KMS-11 (cell line): ENCODE results near the gene KLHDC8B.

Experiments
- H2AFZ ChIP-seq: fragments of 200-600 bp; sonication (generic); 2 replicates; pipeline ENCODE4 v1.6.1; 2016; ENCODE audit warnings: antibody characterized with exemption, mixed run types, low read depth
- H3K27ac ChIP-seq: fragments of 200-600 bp; sonication (generic); 2 replicates; pipeline ENCODE4 v1.6.1; 2016; ENCODE audit warnings: mild to moderate bottlenecking, mixed run types
- H3K27me3 ChIP-seq: fragments of 200-600 bp; sonication (generic); 2 replicates; pipeline ENCODE4 v1.6.1; 2017; ENCODE audit warnings: mild to moderate bottlenecking, low read depth, mixed run types, moderate library complexity; ENCODE audit not compliant: insufficient read depth
- H3K36me3 ChIP-seq: fragments of 200-600 bp; sonication (generic); 2 replicates; pipeline ENCODE4 v1.6.1; 2017; ENCODE audit warnings: mild to moderate bottlenecking, mixed run types; ENCODE audit not compliant: insufficient read depth
- H3K4me1 ChIP-seq: fragments of 200-600 bp; sonication (generic); 2 replicates; pipeline ENCODE4 v1.6.1; 2016; ENCODE audit warnings: mild to moderate bottlenecking, low read depth, mixed run types; ENCODE audit not compliant: poor library complexity, severe bottlenecking
- H3K4me2 ChIP-seq: fragments of 200-600 bp; sonication (generic); 2 replicates; pipeline ENCODE4 v1.7.0; 2016; ENCODE audit warnings: mild to moderate bottlenecking, mixed run types
- H3K4me3 ChIP-seq: fragments of 200-600 bp; sonication (generic); IDR thresholded peaks from 2 replicates; pipeline ENCODE4 v1.6.1; 2017; ENCODE audit warnings: low read depth, low read length, mixed read lengths; ENCODE audit not compliant: insufficient read depth
- H3K79me2 ChIP-seq: fragments of 200-600 bp; sonication (generic); 2 replicates; pipeline ENCODE4 v1.6.1; 2016; ENCODE audit warnings: low read depth, mixed run types; ENCODE audit not compliant: insufficient read depth
- H3K9ac ChIP-seq: fragments of 200-600 bp; sonication (generic); 2 replicates; pipeline ENCODE4 v1.6.1; 2016; ENCODE audit warnings: mild to moderate bottlenecking, mixed run types
- H4K20me1 ChIP-seq: fragments of 200-600 bp; sonication (generic); 2 replicates; pipeline ENCODE4 v1.6.1; 2016; ENCODE audit warnings: mild to moderate bottlenecking, mixed run types; ENCODE audit not compliant: insufficient read depth
- TF ChIP-seq, protein P1 (sequence below): fragments of 200-600 bp; sonication (generic); conservative IDR thresholded peaks from 2 replicates; pipeline ENCODE4 v1.6.1; 2017; ENCODE audit warnings: low read depth, mild to moderate bottlenecking, antibody characterized with exemption, low read length, moderate library complexity, mixed read lengths

The KLHDC8B gene

DNA sequence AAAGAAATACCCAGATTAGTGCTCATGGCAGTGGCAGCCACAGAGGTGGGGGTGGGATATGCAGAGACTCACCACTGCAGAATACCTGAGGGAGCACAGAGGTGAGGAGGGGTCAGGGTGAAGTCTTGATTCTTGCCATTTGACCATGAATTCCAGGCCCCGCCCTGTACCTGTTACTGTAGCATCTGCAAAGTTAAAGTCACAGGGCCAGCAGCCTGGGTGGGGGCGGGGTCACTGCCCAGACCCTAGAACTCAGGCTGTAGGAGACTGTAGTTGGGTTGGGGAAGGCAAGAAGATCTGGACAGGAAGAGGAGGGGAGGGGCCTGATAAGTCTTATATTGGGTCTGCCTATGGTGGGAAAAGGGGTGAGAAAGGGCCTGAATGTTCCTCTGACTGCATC, 19.8 kb upstream of the KLHDC8B start:
- TF ChIP-seq, protein P1, sequence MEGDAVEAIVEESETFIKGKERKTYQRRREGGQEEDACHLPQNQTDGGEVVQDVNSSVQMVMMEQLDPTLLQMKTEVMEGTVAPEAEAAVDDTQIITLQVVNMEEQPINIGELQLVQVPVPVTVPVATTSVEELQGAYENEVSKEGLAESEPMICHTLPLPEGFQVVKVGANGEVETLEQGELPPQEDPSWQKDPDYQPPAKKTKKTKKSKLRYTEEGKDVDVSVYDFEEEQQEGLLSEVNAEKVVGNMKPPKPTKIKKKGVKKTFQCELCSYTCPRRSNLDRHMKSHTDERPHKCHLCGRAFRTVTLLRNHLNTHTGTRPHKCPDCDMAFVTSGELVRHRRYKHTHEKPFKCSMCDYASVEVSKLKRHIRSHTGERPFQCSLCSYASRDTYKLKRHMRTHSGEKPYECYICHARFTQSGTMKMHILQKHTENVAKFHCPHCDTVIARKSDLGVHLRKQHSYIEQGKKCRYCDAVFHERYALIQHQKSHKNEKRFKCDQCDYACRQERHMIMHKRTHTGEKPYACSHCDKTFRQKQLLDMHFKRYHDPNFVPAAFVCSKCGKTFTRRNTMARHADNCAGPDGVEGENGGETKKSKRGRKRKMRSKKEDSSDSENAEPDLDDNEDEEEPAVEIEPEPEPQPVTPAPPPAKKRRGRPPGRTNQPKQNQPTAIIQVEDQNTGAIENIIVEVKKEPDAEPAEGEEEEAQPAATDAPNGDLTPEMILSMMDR: no peak
- no peaks in the 10 kb centered on the region for H3K27me3 ChIP-seq
- no peaks in the 10 kb centered on the region for H4K20me1 ChIP-seq
- H3K27ac ChIP-seq: no peak overlapping the region
- no peak overlapping the region for H3K4me3 ChIP-seq
- no peak overlapping the region for H3K4me2 ChIP-seq
- no peaks in the 10 kb centered on the region for H3K4me1 ChIP-seq
- no peak overlapping the region for H2AFZ ChIP-seq
- no peak overlapping the region for H3K9ac ChIP-seq
- no peaks in the 10 kb centered on the region for H3K36me3 ChIP-seq
- no peaks in the 10 kb centered on the region for H3K79me2 ChIP-seq

DNA sequence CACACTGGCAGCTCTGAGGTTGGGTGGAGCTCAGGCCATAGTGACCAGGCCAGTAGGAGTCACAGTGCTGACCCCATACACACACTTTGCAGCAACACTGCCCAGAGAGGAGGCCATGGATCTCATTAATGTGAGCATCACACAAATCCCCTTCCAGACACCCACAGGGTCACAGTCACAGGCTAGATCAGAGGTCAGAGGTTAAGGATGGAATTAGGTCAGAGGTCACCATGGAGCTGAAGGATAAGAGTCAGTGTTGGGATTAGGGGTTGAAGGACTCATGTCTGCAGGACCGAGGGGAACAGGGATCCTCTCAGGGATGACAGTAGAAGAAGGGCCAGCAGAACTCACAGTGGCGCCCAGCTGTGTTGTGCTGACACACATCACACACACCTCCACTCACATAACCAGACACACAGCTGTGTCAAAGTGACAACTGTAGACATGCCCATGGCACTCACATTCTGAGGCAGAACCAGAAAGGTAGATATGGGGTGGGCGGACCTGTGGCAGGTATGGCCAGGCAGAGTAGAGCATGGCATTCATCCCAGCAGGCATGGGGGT, 18.0 kb upstream of the KLHDC8B start:
- H3K27me3 ChIP-seq: no peaks in the 10 kb centered on the region
- H3K79me2 ChIP-seq: no peaks in the 10 kb centered on the region
- H3K9ac ChIP-seq: no peak overlapping the region
- no peak overlapping the region for H3K4me2 ChIP-seq
- no peak overlapping the region for H3K27ac ChIP-seq
- H3K4me1 ChIP-seq: no peaks in the 10 kb centered on the region
- no peaks in the 10 kb centered on the region for H3K36me3 ChIP-seq
- no peak overlapping the region for H2AFZ ChIP-seq
- TF ChIP-seq, protein P1: no peak
- H4K20me1 ChIP-seq: no peaks in the 10 kb centered on the region
- H3K4me3 ChIP-seq: no peak overlapping the region

DNA sequence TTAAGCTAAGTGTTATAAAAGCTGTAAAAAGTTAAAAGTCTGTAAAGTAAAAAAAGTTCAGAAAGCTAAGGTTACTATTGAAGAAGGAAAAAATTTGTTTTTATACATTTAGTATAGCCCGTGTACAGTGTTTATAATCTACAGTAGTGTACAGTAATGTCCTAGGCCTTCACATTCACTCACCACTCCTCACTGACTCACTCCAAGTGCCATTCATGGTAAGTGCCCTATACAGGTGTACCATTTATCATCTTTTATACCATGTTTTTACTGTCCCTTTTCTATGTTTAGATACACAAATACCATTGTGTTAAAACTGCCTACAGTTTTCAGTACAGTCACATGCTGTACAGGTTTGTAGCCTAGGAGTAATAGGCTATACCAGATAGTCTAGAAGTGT, 14.1 kb upstream of the KLHDC8B start:
- H3K27me3 ChIP-seq: no peaks in the 10 kb centered on the region

DNA sequence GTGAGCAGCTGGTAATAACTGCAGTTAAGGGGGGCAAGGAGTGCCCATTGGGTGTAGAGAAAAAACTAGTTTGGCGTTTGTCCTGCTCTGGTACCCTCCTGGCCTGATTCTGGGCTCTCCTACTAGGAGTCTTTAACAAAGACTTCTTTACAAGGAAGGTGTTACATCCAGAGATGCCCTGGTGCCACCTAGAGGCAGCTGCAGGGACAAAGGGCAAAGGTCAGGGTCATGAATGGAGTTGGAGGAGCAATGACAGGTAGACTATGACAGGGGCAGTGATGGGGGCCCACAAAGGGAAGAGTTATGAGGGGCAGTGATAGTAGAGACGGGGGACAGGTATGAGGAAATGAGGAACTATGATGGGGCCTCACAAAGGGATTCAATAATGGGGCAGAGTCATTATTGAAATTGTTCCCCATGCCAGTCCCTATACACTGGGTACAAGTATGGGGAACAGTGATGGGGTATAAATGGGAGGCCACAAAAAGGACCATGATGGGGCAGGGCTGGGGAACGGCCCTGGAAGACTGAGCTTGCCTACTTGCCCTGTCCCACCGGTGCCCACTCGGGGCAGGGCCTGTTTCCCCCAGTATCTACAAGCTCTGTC, 13.2 kb upstream of the KLHDC8B start:
- Histone ChIP-seq H3K4me1 (no peaks in the 10 kb centered on the region), H3K4me3 (no peak overlapping the region), H3K27me3 (no peaks in the 10 kb centered on the region), H4K20me1 (no peaks in the 10 kb centered on the region), H3K27ac (no peak overlapping the region), H3K9ac (no peak overlapping the region), H3K79me2 (no peaks in the 10 kb centered on the region), H3K4me2 (no peak overlapping the region), H3K36me3 (no peaks in the 10 kb centered on the region), H2AFZ (no peak overlapping the region)
- TF ChIP-seq, protein P1: peak; percentile 51; the same call in 1 of the 2 replicates

More for the DNA sequence above, 14.1 kb upstream of the KLHDC8B start:
- H2AFZ ChIP-seq: no peak overlapping the region
- no peaks in the 10 kb centered on the region for H4K20me1 ChIP-seq
- no peaks in the 10 kb centered on the region for H3K36me3 ChIP-seq
- no peak overlapping the region for H3K4me2 ChIP-seq
- no peak overlapping the region for H3K9ac ChIP-seq
- no peaks in the 10 kb centered on the region for H3K4me1 ChIP-seq
- TF ChIP-seq, protein P1: no peak
- no peaks in the 10 kb centered on the region for H3K79me2 ChIP-seq
- no peak overlapping the region for H3K4me3 ChIP-seq
- no peak overlapping the region for H3K27ac ChIP-seq
